ENCODE results near the gene POU2F1. TPM values are rescaled to one million over a fixed set of nuclear protein-coding genes. Genes with fewer than 3 reads are reported as not detected.

Gene POU2F1
- total RNA-seq, 1 donor from 2014 or later: 7.2 TPM

- no peak for DNase-seq (ENCODE audit: low read depth)
- TF ChIP-seq CTCF (conservative IDR thresholded peaks at IDR 0.05; ENCODE audit: low read depth, low read length): no peak
Measured at GRCh38 chr1:167184081-167184480, 36.6 kb upstream of the POU2F1 start.

GRCh38 chr1:167185062-167185461, 35.6 kb upstream of the POU2F1 start:
- no peak overlapping the region for H3K4me3 ChIP-seq (ENCODE audit: low read depth, low read length)
- no peak for TF ChIP-seq CTCF (conservative IDR thresholded peaks at IDR 0.05; ENCODE audit: low read depth, low read length)
- DNase-seq (ENCODE audit: low read depth): no peak

More at GRCh38 chr1:167184081-167184480, 36.6 kb upstream of the POU2F1 start:
- no peak overlapping the region for H3K4me3 ChIP-seq (ENCODE audit: low read depth, low read length)

- no peak overlapping the region for H3K4me3 ChIP-seq (ENCODE audit: low read depth, low read length)
- DNase-seq (ENCODE audit: low read depth): no peak
- no peak for TF ChIP-seq CTCF (conservative IDR thresholded peaks at IDR 0.05; ENCODE audit: low read depth, low read length)
Measured at GRCh38 chr1:167185974-167186657, 34.6 kb upstream of the POU2F1 start.

- H3K4me3 ChIP-seq (ENCODE audit: low read depth, low read length): no peak overlapping the region
- DNase-seq (ENCODE audit: low read depth): no peak
- no peak for TF ChIP-seq CTCF (conservative IDR thresholded peaks at IDR 0.05; ENCODE audit: low read depth, low read length)
Measured at GRCh38 chr1:167186771-167187170, 33.9 kb upstream of the POU2F1 start.

- no peak overlapping the region for H3K4me3 ChIP-seq (ENCODE audit: low read depth, low read length)
- DNase-seq (ENCODE audit: low read depth): no peak
- TF ChIP-seq CTCF (conservative IDR thresholded peaks at IDR 0.05; ENCODE audit: low read depth, low read length): no peak
Measured at GRCh38 chr1:167190747-167191237, 29.9 kb upstream of the POU2F1 start.

- no peak for TF ChIP-seq CTCF (conservative IDR thresholded peaks at IDR 0.05; ENCODE audit: low read depth, low read length)
- no peak for DNase-seq (ENCODE audit: low read depth)
- no peak overlapping the region for H3K4me3 ChIP-seq (ENCODE audit: low read depth, low read length)
Measured at GRCh38 chr1:167191958-167192357, 28.7 kb upstream of the POU2F1 start.

GRCh38 chr1:167194182-167194581, 26.5 kb upstream of the POU2F1 start:
- no peak for TF ChIP-seq CTCF (conservative IDR thresholded peaks at IDR 0.05; ENCODE audit: low read depth, low read length)
- no peak overlapping the region for H3K4me3 ChIP-seq (ENCODE audit: low read depth, low read length)
- no peak for DNase-seq (ENCODE audit: low read depth)
